ENCODE measurements around the gene GPNMB. TPM values are rescaled to one million over a fixed set of nuclear protein-coding genes. Genes with fewer than 3 reads are reported as not detected.

Gene GPNMB
- total RNA-seq, 1 donor from 2014 or later = 2.7 TPM

- Mint-ChIP-seq H3K9me3 (no peaks in the 10 kb centered on the region), H3K4me1 (peaks cover 18% of the 10 kb centered on the region), H3K27ac (no peak overlapping the region), H3K36me3 (no peaks in the 10 kb centered on the region), H3K27me3 (ENCODE audit: low read depth) (no peaks in the 10 kb centered on the region), H3K4me3 (no peak overlapping the region)
- DNase-seq (ENCODE audit: low spot score in 2 of 2, unreplicated experiment in 2 of 2) = no peak
- TF ChIP-seq CTCF (IDR thresholded peaks at IDR 0.05; ENCODE audit: unreplicated experiment) = no peak
Observed at GRCh38 chr7:23212841-23213240, 33.7 kb upstream of the GPNMB start.

- no peaks in the 10 kb centered on the region for H3K36me3 Mint-ChIP-seq
- no peak for DNase-seq (ENCODE audit: low spot score in 2 of 2, unreplicated experiment in 2 of 2)
- TF ChIP-seq CTCF (IDR thresholded peaks at IDR 0.05; ENCODE audit: unreplicated experiment) = no peak
- H3K4me1 Mint-ChIP-seq = peaks cover 18% of the 10 kb centered on the region
- no peaks in the 10 kb centered on the region for H3K9me3 Mint-ChIP-seq
- H3K27ac Mint-ChIP-seq = no peak overlapping the region
- H3K27me3 Mint-ChIP-seq (ENCODE audit: low read depth) = no peaks in the 10 kb centered on the region
- H3K4me3 Mint-ChIP-seq = no peak overlapping the region
Observed at GRCh38 chr7:23213755-23214154, 32.8 kb upstream of the GPNMB start.

GRCh38 chr7:23214423-23214822 is 32.2 kb upstream of the GPNMB start:
- Mint-ChIP-seq H3K27ac (no peak overlapping the region), H3K36me3 (no peaks in the 10 kb centered on the region), H3K9me3 (no peaks in the 10 kb centered on the region), H3K4me1 (peaks cover 18% of the 10 kb centered on the region), H3K27me3 (ENCODE audit: low read depth) (no peaks in the 10 kb centered on the region), H3K4me3 (no peak overlapping the region)
- no peak for DNase-seq (ENCODE audit: low spot score in 2 of 2, unreplicated experiment in 2 of 2)
- TF ChIP-seq CTCF (IDR thresholded peaks at IDR 0.05; ENCODE audit: unreplicated experiment) = no peak

- Mint-ChIP-seq H3K4me1 (peaks cover 18% of the 10 kb centered on the region), H3K27me3 (ENCODE audit: low read depth) (no peaks in the 10 kb centered on the region), H3K4me3 (no peak overlapping the region), H3K27ac (no peak overlapping the region), H3K9me3 (no peaks in the 10 kb centered on the region), H3K36me3 (no peaks in the 10 kb centered on the region)
- DNase-seq (ENCODE audit: low spot score in 2 of 2, unreplicated experiment in 2 of 2) = no peak
- TF ChIP-seq CTCF (IDR thresholded peaks at IDR 0.05; ENCODE audit: unreplicated experiment) = no peak
Observed at GRCh38 chr7:23214938-23215337, 31.6 kb upstream of the GPNMB start.

GRCh38 chr7:23216021-23216420 is 30.6 kb upstream of the GPNMB start:
- no peaks in the 10 kb centered on the region for H3K36me3 Mint-ChIP-seq
- H3K27ac Mint-ChIP-seq = no peak overlapping the region
- H3K4me1 Mint-ChIP-seq = peaks cover 17% of the 10 kb centered on the region
- H3K4me3 Mint-ChIP-seq = no peak overlapping the region
- H3K27me3 Mint-ChIP-seq (ENCODE audit: low read depth) = no peaks in the 10 kb centered on the region
- no peak for DNase-seq (ENCODE audit: low spot score in 2 of 2, unreplicated experiment in 2 of 2)
- H3K9me3 Mint-ChIP-seq = no peaks in the 10 kb centered on the region
- no peak for TF ChIP-seq CTCF (IDR thresholded peaks at IDR 0.05; ENCODE audit: unreplicated experiment)

- no peak overlapping the region for H3K27ac Mint-ChIP-seq
- H3K4me1 Mint-ChIP-seq = peaks cover 2% of the 10 kb centered on the region
- H3K9me3 Mint-ChIP-seq = no peaks in the 10 kb centered on the region
- H3K36me3 Mint-ChIP-seq = no peaks in the 10 kb centered on the region
- H3K4me3 Mint-ChIP-seq = no peak overlapping the region
- no peak for DNase-seq (ENCODE audit: low spot score in 2 of 2, unreplicated experiment in 2 of 2)
- H3K27me3 Mint-ChIP-seq (ENCODE audit: low read depth) = no peaks in the 10 kb centered on the region
- no peak for TF ChIP-seq CTCF (IDR thresholded peaks at IDR 0.05; ENCODE audit: unreplicated experiment)
Observed at GRCh38 chr7:23218196-23218595, 28.4 kb upstream of the GPNMB start.

All from mesothelial cell of epicardium (in vitro differentiated cells).